GM18867 (cell line): ENCODE data around the gene CDKN1A.
"Not testable (repeated sequence)": the region's sequence is repeated elsewhere in the genome, so short reads cannot be mapped to it uniquely, and the experiment has no call there.

ENCODE experiments used
- ATAC-seq: cut with Tn5 transposase; IDR thresholded peaks from one replicate; pipeline ENCODE4 v1.9.1; 2021; ENCODE audit warnings: mild to moderate bottlenecking, moderate library complexity; ENCODE audit not compliant: unreplicated experiment

Gene CDKN1A

DNA sequence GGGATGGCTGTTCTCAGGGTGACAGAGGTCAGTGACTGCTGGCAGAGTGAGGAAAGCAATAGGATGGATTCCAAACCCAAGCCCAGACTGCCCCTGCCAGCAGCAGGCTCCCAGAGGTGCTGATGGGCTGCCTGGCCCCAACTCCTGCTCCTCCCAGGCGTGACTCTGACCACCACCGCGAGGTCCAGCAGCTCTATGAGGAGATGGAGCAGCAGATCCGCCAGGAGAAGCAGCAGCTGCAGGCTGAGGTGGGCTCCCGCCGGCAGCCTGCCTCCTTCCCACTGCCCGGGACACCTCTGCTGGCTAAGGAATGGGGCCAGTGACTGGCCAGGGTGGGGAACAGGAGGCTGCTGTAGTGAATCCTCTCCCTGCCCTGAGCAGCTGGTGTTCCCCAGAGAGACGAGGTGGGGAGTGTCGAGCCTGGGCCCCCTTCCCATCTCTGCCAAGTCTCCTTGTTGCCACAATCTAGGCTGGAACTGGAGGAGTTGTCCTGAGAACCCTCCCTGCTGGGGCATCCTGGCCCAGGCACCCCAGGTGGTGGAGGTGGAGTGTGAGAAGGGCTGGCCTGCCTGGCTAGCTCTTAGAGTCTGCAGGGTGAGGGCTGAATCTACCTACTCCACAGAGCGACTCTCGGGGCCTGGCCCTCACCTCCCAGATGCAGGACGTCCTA, 39.5 kb downstream of the CDKN1A start:
- ATAC-seq: no peak

DNA sequence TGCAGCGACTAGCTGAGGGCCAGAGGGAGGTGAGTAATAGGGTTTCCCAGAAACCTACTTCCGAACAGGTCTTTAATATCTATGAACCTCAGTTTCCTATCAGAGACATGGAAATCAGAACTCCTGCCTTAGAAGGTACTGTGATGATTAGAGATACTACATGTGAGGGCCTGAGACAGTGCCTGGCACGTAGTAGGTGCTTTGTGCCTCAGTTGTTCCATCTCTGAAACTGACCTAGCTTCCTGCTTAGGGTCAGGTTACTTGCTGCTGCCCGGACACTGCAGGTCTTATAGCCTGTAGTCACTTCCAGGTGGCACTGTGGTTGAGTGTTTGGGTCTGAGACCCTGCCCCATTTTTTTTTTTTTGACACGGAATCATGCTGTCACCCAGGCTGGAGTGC, 40.0 kb downstream of the CDKN1A start:
- no peak for ATAC-seq

DNA sequence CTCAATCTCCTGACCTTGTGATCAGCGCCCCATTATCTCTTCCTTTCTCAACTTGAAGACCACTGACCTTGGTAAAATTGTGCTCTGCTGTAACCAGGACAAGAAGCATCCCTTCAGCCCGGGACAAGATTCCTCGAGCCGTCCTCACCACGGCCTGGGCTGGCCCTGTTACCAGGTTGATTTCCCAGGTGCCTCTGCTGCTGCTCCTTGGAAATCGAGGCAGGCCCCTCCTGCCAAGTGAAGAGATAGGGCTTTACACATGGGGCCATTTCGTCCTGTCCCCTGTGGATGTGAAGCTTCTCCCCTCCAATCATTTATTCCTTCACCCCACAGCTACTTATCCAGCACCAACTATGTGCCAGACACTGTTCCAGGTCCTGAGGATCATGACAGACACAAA, 40.6 kb downstream of the CDKN1A start:
- no peak for ATAC-seq

DNA sequence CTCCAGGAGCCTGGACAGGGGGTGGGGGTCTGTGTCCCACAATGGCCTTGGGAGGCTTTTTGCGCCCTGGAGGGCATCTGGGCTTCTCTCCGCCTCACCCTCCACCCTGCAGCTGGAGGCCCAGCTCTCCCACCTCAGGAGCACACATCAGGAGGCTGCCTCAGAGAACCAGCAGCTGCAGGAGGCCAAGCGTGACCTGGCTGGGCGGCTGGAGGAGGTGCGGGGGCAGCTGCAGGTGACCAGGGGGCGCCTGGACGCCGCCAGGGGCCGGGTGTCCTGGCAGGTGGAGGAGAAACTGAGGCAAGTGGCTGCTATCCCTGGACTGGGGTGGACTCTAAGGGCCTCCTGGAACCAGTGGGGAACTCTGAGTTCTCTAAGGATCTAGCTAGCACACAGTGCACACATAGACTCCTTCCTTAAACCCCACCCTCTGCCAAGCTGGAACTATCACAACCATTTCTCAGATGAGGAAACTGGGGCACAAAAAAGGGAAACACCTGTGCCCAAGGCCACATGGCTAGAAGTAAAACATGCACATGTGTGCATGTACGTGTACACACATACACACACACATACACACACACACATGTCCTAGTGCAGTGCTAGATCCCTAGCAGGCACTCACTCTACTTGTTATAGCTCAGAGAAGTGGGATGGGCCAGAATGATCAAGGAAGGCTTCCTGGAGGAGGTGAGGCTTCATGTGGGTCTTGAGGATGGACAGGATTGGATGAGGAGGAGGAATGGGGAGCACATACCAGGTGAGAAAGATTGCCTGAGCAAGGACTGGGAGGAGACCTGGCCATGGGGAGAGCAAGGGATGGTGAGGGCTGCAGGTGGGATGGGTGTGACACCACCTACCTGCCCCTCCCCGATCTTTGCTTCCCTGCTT, 42.0 kb downstream of the CDKN1A start:
- no peak for ATAC-seq

DNA sequence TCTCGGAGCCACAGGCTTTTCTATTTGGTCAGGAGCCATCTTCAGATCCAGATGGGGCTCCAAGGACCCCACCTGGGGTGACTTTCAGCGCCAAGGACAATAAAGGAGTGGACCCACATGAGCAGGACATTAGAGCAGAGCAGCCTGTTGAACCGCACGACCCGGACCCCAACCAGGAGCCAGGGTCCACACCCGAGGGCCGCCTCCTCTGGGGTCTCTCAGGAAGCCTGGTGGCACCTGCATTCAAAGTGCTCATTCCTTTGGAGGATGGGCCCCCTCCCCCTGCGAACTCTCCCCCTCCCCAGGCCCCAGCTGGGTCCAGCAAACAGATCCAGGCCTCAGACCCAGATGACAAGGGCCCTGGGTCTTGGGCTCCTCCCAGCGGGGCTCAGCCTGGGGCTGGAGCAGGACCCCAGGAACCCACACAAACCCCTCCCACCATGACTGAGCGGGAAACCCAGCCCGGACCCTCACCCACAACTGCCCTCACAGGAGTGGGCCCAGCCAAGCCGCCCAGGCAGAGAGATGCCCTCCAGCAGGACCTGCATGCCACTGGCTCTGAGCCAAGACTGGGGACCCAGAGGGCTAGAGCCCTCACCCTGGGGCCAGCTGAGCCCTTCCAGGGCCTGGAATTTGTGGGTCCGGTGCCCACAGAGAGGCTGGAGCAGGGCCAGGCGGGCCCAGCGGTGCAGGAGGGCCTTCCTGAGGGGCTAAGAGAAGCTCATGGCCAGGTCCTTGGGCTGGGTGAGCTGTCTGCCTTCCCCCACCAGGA, 43.0 kb downstream of the CDKN1A start:
- no peak for ATAC-seq

DNA sequence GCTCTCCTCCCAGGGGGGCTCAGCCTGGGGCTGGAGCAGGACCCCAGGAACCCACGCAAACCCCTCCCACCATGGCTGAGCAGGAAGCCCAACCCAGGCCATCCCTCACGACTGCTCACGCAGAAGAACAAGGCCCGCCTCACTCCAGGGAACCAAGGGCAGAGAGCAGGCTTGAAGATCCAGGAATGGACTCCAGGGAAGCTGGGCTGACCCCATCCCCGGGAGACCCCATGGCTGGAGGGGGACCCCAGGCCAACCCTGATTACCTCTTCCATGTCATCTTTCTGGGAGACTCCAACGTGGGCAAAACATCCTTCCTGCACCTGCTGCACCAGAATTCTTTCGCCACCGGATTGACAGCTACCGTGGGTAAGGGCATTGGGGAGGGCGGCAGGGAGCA, 43.9 kb downstream of the CDKN1A start:
- ATAC-seq: no peak

DNA sequence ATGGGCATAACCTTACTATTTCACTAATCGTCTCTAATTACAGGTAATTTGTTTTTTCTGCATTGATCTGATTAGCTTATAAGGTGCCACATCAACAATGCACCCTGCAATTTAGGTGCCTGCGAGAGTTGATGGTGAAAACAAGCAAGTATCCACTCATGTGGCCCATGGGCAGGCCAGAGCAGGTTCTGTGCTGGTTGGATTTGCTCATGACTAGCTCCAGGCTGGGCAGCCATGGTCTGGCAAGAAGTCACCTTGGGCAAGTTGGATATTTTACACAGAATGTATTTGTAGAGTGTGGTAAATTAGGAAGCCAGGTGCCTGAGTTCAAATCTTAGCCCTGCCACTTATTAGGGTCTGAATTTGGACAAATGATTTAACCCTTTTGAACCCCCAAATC, 44.4 kb downstream of the CDKN1A start:
- ATAC-seq: no peak

DNA sequence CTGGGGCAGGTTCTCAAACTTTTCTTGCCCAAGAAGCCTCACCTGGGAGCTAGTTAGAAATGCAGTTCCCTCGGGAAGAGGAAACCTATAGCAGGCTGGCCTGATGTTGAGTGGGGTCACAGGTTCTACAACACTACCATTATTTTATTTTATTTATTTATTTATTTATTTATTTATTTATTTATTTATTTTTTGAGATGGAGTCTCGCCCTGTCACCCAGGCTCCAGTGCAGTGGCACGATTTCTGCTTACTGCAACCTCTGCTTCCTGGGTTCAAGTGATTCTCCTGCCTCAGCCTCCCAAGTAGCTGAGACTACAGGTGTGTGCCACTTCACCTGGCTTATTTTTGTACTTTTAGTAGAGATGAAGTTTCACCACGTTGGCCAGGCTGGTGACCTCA, 45.5 kb downstream of the CDKN1A start:
- ATAC-seq: not testable (repeated sequence)

DNA sequence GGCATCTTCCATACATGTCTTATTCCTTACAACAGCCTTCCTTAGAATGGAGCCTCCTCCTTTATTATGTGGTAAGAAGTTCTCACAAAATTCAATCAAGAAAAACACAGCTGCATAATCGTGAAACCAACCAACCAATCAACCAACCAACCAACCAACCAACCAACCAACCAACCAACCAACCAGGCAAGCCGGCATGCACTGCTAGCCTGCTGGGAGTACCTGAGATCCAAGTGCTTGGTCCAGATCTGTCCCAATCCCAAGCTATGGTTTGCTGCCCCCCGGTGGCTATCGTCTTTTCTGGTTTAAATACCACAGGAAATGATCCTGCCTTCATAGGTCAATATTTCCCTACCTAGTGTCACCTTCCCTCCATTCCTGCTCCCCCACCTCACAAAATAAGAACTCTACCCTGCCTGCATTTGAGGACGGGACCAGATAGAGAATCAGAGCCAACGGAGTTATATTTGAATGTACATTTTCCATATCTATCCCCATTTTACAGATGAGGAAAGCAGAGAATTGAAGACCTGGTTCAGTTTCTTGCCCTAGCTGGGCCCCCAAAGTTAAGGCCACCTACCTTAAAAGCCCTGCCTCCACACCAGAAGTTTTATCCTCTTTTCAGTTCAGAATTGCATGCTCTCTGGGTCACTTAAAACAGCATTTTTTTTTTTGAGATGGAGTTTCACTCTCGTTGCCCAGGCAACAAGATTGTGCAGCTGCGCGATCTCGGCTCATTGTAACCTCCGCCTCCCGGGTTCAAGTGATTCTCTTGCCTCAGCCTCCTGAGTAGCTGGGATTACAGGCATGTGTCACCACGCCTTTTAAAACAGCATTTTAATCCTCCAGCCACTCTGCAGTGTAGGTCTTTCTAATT, 46.2 kb downstream of the CDKN1A start:
- ATAC-seq: no peak

DNA sequence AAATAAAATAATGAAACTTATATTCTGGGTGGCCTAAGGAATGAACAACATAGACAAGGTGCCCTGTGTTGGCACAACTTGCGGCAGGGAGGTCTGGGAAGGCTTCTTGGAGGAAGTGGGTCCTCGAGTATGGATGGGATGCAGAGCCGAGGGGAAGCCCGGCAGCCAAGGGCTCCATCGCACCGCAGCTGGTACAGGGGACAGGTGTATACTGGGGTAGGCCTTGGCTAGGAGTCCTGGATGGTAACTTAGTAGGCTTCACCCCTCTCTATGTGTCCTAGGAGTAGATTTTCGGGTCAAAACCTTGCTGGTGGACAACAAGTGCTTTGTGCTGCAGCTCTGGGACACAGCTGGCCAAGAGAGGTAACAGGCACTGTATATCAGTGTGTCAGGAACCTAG, 47.1 kb downstream of the CDKN1A start:
- no peak for ATAC-seq

DNA sequence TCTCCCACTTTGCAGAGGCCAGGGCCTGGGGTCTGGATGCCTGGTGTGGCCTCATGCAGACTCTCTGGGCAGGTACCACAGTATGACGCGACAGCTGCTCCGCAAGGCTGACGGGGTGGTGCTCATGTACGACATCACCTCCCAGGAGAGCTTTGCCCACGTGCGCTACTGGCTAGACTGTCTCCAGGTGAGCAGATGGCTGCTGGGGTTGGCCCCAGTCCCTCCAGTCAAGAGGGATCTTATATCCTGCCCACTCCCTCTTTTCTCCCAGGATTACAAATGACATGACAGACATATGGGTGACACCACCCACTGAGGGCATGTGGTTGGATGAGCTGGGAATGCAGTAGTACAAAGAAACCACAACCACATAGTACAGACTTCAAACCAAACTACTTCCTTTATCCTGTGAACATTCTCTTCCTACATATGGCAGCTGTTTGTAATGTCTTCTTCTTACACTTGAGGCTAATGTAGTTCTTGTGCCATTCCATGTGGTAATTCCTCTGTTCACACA, 49.0 kb downstream of the CDKN1A start:
- no peak for ATAC-seq

DNA sequence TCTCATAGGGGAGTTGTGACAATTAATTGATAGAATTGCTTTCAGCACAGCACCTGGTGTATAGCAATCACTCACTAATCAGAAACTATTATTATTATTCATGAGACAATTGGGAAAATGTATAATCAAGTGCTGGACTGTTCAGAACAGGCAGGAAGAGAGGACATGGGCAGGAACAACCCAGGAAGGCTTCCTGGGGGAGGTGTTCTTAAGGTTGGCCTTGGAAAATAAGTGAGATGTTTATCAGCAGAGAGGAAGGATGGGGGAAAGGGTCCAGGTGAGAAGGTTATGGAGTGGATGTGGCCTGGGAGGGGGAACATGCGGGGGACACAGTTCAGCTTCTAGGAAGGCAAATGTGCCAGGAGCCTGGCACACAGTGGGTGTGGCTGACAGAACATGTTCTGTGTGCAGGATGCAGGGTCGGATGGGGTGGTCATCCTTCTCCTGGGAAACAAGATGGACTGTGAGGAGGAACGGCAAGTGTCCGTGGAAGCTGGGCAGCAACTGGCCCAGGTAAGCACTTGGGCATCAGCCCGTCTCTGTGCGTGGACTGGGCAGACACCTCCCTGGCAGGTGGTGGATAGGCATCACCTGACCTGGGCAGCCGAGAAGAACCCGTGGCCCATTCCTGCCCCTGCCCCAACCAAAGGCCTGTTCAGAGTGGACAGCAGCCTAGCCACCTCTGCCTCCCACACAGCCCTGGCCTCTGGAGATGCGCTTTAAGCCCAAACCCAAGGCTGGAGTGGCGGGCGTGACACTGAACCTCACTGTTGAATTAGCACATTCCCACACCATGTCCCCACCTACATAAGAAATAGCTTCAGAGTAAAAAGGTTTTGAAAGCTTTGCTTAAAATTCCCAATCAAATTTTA, 50.0 kb downstream of the CDKN1A start:
- ATAC-seq: no peak

DNA sequence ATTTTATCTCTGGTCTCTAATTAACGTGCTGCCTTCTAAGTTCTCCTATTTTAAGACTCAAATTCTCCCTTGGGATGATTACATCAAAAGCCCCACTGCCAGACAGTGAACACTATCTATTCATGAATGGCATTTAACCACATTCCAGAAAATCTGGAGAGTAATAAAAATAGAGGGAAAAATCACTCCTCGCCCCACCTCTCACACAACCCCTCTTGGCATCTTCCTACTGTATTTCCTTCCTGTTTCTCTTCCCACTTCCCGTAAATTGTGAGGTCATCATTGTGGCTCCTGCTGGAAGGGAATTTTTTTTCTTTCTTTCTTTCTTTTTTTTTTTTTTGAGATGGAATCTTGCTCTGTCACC, 50.6 kb downstream of the CDKN1A start:
- ATAC-seq: no peak

DNA sequence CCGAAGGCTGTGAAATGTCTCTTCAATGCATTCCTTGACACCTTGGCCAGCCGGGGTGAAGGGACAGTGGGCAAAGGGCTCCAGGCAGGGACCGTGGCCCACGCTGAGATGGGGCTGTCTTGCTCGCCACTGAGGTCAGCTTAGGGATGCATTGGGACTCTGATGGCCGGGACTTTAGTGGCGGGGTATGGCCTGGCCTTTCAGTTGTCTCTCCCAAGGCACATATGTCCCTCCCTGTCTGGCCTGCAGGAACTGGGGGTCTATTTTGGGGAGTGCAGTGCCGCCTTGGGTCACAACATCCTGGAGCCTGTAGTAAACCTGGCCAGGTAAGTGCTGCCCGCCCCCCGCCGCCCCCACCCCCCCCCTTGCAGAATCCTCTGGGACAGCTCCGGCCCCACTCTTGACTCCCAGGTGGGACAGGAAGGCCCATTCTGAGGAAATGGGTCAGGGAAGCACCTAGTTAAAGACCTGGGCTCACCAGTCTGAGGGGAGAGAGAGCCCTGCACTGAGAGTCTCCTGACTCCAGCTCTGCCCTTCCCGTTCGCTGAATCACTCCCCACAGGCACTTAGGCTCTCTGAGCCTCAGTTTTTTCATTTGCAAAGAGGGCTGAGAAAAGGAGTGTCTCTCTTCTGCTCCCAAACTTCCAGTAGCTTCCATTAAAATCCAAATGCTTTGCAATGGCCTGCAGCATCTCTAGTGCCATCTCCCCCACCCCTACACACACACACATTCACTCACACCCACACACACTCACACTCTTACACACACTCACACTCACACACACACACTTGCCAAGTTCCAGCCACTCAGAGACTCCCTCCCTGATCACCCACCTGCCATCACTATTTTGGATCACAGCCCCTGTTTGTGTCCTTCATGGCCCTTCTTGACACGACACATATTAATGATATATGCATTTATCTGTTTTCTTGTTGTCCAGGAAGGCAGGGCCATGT, 52.2 kb downstream of the CDKN1A start:
- ATAC-seq: no peak

DNA sequence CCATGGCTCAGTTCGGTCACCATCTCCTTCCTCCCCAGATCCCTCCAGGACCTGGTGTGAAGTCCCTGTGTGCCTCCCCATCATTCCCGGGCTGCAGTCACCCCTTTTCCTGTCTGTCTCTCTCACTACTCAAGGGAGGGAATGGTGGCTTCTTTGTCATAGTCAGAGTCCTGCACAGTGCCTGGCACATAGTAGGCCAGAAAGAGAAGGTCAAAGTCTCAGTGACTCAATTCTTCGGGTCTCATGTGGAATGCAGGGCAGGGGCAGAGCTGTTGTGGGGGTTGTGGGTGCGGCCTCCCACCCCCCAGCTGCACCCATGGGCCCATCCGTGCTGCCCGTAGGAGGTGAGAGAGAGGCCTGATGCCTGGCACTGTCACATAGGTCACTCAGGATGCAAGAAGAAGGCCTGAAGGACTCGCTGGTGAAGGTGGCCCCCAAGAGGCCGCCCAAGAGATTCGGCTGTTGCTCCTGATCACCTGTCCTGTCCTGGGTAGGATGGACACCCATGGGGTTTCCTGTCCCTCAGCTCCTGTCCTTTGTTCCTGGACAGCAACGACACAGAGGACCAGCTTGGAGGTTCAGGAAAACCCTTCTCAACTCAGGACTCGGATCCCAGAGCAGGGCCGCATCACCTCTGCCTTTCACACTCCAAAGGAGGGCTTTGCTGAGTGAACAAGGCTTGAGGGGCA, 53.3 kb downstream of the CDKN1A start:
- ATAC-seq: no peak

DNA sequence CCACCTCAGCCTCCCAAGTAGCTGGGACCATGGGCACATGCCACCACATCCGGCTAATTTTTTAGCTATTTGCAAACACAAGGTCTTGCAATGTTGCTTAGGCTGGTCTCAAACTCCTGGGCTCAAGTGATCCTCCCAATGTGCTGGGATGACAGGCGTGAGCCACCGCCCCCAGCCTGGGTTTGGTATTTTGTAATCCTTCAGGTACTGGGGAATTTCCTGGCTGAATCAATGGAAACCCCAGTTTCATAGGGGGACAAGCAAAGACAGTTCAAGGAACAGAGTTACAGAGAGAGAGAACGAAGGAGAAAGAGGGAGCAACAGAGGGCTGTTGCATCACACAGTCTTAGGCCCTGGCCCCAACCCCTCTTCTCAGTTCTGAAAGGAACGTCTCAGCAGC, 54.8 kb downstream of the CDKN1A start:
- no peak for ATAC-seq

DNA sequence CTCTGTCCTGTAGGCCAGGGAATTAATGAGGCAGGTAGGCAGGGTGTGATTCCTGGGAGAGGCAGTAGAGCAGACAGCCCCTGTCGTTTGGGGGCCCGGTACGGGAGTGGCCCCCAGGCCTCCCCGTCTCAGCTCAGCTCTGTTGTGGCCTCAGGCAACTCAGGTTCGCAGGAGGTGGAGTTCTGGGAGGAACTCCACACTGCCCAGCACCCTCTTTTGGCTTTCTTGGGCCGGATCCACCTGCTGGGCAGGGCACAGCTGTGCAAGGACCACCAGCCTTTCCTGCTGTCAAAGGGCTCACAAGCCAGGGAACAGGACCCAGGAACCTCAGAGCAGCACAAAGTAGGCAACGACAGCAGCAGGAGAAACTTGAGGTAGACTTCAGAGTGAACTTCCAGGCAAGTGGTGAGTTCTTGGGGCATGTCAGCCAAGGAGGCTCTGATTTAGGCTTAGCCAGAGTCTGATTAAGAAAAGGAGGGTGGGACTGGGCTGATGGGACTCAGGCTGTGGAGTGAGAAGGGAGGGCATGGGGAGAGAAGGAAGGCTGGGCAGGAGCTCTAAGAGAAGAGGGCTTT, 56.1 kb downstream of the CDKN1A start:
- no peak for ATAC-seq
